Measurements from ENCODE around the gene BAZ2B.

The BAZ2B gene

DNA sequence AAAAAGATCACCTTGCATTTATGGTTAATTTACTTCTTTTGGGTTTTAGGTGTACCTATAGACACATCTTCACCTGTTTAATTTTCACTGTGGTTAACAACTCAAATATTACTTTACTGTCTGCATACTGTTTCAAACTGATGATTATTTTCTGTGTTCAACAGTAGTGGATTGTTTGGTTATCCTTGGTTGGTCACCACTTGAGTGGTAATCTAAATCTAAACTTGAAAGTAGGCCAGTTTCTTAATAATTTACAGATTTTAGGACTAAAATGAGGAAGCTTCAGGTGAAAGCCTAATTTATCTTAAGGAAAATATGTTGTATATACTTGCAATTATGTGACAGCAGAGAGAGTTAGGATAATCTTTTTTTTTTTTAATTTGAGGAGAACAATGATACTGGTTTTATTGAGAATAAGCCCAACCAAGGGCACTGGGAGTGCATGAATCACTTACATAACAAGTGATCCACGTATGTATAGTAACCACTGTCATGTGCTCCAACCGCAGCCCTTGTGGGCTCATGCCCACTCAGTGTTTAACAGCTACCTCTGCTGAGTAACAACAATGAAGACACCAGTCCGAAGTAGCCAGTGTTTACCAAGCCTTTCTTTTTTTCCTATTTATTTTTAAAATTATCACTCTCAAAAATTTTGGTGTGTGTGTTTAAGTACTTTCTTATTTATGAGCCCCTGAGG, 298.8 kb downstream of the BAZ2B start:
- no peak for DNase-seq (ENCODE audit: low read depth in 2 of 2)

- no peak for DNase-seq (ENCODE audit: low read depth in 2 of 2)
Measured at GRCh38 chr2:159307942-159308341, 308.4 kb downstream of the BAZ2B start.

- no peak for DNase-seq (ENCODE audit: low read depth in 2 of 2)
Measured at GRCh38 chr2:159300586-159300985, 315.8 kb downstream of the BAZ2B start.

GRCh38 chr2:159298967-159299366, 317.4 kb downstream of the BAZ2B start:
- no peak for DNase-seq (ENCODE audit: low read depth in 2 of 2)

DNA sequence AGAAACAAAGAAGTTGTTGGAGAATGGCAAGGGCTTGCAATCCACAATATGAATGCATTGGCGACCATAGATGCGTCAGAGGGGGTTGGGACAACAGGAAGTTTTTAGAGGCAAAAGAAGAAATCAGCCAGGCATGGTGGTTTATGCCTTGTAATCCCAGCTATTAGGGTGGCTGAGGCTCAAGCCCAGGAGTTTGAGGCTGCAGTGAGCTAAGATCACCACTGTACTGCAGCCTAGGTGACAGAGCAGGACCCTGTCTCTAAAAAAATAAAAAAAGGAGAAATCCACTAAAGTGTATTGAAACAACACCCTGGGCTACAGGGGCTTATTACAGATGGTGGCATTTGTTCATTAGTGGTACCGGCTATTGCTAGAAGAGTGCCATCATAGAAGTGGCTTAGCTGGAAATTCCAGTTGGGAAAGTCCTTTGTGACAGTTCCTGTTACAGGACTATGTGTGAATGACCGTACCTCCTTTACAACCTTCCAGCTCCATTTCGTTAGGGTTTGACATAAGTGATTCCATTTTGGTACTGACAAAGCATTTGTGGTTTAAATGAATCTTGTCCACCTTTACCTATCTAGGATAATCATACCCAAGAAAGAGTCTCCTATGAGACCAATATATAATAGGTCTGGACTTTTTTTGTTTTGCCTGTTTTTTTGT, 319.2 kb downstream of the BAZ2B start:
- no peak for DNase-seq (ENCODE audit: low read depth in 2 of 2)

- DNase-seq (ENCODE audit: low read depth in 2 of 2): no peak
Measured at GRCh38 chr2:159292157-159292556, 324.2 kb downstream of the BAZ2B start.

- no peak for DNase-seq (ENCODE audit: low read depth in 2 of 2)
Measured at GRCh38 chr2:159290289-159290907, 325.9 kb downstream of the BAZ2B start.

- DNase-seq (ENCODE audit: low read depth in 2 of 2): no peak
Measured at GRCh38 chr2:159287733-159288132, 328.6 kb downstream of the BAZ2B start.

DNA sequence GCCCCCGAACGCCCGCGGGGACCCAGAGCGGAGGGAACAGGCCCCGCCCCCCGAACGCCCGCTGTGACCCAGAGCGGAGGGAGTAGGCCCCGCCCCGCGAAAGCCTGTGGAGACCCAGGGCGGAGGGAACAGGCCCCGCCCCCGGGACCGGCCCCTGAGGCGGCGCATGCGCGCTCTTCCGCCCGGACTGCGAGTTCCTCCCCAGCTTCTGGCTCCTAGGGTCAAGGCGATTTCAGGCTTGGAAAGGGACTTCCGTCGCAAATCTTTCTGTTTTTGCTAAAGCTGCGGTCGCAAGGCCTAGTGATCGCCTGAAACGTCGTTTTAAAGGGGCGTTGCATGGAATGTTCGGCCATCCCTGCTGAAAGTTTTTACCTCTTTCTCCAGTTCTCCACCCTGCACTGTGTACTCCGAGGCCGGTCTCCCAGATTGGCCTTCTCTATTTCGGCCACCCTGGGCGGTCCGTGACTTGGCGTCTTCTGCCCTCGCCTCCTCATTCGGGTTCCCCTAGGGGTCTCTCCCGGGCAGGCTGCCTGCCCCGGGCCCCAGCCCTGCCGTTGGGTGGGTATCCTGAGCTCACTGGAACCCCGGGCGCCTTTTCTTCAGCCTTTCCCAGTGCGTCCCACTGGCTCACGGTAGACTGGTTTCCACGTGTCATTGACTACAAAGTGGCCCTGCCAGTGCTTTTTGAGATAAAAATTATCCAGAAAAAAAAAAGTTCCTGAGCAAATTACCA, 329.5 kb downstream of the BAZ2B start:
- DNase-seq (ENCODE audit: low read depth in 2 of 2): peak; percentile 96 to 98

- no peak for DNase-seq (ENCODE audit: low read depth in 2 of 2)
Measured at GRCh38 chr2:159285929-159286708, 330.2 kb downstream of the BAZ2B start, which contains the start of gene WDSUB1. Gene WDSUB1 (minus strand): TSS chr2:159286703. CDS start chr2:159283069, 3,634 bp downstream.

GRCh38 chr2:159285433-159285832, 330.9 kb downstream of the BAZ2B start:
- DNase-seq (ENCODE audit: low read depth in 2 of 2): no peak

DNA sequence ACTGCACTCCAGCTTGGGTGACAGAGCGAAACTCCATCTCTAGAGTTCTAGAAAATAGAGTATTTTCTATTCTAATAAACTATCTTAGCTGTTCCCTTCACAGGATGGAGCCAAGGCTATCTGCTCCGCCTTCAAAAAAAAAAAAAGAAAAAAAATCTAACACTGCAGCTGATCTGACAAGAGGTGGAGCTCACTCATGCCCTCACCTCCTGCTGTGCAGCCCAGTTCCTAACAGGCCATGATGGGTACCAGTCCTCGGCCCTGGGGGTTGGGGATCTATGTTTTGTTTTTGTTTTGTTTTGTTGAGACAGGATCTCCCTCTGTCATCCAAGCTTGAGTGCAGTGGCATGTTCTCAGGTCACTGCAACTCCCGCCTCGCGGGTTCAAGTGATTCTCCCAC, 332.8 kb downstream of the BAZ2B start:
- DNase-seq (ENCODE audit: low read depth in 2 of 2): no peak

- DNase-seq (ENCODE audit: low read depth in 2 of 2): no peak
Measured at GRCh38 chr2:159281002-159281401, 335.3 kb downstream of the BAZ2B start.

DNA sequence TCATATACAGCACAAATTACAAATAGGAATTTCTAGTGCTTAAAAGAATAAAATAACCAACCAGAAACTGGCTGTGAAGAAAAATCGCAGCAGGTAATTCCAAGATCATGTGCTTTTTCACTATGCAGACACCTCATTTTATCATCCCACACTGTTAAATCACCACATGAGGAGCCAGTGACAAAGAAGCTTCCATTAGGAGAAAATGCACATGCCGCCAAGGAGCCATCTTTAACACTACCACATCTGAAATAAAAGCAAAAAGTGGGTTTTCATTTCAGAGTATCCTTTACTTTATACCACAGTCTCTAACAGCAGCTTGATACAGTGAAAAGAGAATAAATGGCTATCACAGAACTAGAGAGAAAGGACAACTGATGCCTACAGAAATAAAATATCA, 336.6 kb downstream of the BAZ2B start:
- no peak for DNase-seq (ENCODE audit: low read depth in 2 of 2)

- no peak for DNase-seq (ENCODE audit: low read depth in 2 of 2)
Measured at GRCh38 chr2:159275111-159275510, 341.2 kb downstream of the BAZ2B start.

DNA sequence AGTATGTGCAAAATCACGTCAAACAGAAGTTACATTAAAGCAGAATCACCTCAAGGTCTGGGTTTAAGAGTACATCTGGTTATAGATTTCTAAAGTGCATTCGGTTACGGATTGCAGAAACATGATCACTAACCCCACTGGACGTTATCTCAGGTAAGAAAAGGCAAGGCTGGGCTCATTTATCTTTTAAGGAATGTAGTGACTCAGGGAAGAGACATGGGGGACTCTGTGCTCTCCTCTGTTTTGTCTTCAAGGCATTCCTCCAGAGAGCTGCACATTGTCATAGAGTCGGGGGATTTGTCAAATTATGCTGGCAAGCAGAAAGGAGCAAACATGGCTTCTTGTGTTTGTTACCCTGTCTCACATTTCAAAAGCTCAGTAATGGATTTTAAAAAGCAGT, 344.2 kb downstream of the BAZ2B start:
- DNase-seq (ENCODE audit: low read depth in 2 of 2): no peak

GRCh38 chr2:159270744-159271379, 345.5 kb downstream of the BAZ2B start:
- DNase-seq (ENCODE audit: low read depth in 2 of 2): no peak

Measured in stimulated activated CD8-positive, alpha-beta memory T cell treated with anti-CD3 and anti-CD28 coated beads, Interleukin-2, amount 100 ng/mL, for 1 hour (primary cell).